OCI-LY7 (cell line): ENCODE data around the gene IRF2.

Experiments
- CTCF ChIP-seq: fragments of 200-600 bp; sonication (generic); conservative IDR thresholded peaks from 2 replicates; pipeline ENCODE4 v1.5.1; 2014; ENCODE audit warnings: mild to moderate bottlenecking, antibody characterized with exemption, low read length, moderate library complexity, mixed read lengths
- EZH2phosphoT487 ChIP-seq: fragments of 200-600 bp; sonication (generic); IDR thresholded peaks from 2 replicates; pipeline ENCODE4 v1.6.1; 2018; ENCODE audit warnings: low read depth, borderline replicate concordance, mild to moderate bottlenecking, mixed run types, antibody characterized with exemption, low read length, moderate library complexity, mixed read lengths

- TF ChIP-seq EZH2phosphoT487, result no peak
- no peak for TF ChIP-seq CTCF
Observed at GRCh38 chr4:184400891-184401290, 73.5 kb downstream of the IRF2 start.
